ENCODE data around the gene BHLHE23.

BHLHE23 gene

GRCh38 chr20:62968378-62969178 is 38.2 kb downstream of the BHLHE23 start:
- DNase-seq (ENCODE audit: low read depth) = no peak
- no peak overlapping the region for H3K4me3 ChIP-seq (ENCODE audit: low read depth, low read length)
- TF ChIP-seq CTCF (IDR thresholded peaks at IDR 0.05; ENCODE audit: low read depth, low read length, missing control alignments) = no peak

GRCh38 chr20:62967628-62968351 is 39.0 kb downstream of the BHLHE23 start:
- no peak overlapping the region for H3K4me3 ChIP-seq (ENCODE audit: low read depth, low read length)
- no peak for TF ChIP-seq CTCF (IDR thresholded peaks at IDR 0.05; ENCODE audit: low read depth, low read length, missing control alignments)
- no peak for DNase-seq (ENCODE audit: low read depth)

GRCh38 chr20:62967149-62967501 is 39.6 kb downstream of the BHLHE23 start:
- DNase-seq (ENCODE audit: low read depth) = no peak
- no peak for TF ChIP-seq CTCF (IDR thresholded peaks at IDR 0.05; ENCODE audit: low read depth, low read length, missing control alignments)
- H3K4me3 ChIP-seq (ENCODE audit: low read depth, low read length) = no peak overlapping the region

- H3K4me3 ChIP-seq (ENCODE audit: low read depth, low read length) = no peak overlapping the region
- no peak for TF ChIP-seq CTCF (IDR thresholded peaks at IDR 0.05; ENCODE audit: low read depth, low read length, missing control alignments)
- DNase-seq (ENCODE audit: low read depth) = no peak
Measured at GRCh38 chr20:62966212-62967148, 40.3 kb downstream of the BHLHE23 start.

- no peak for DNase-seq (ENCODE audit: low read depth)
- no peak for TF ChIP-seq CTCF (IDR thresholded peaks at IDR 0.05; ENCODE audit: low read depth, low read length, missing control alignments)
- no peak overlapping the region for H3K4me3 ChIP-seq (ENCODE audit: low read depth, low read length)
Measured at GRCh38 chr20:62965363-62965771, 41.4 kb downstream of the BHLHE23 start.

GRCh38 chr20:62964700-62965099 is 42.1 kb downstream of the BHLHE23 start:
- no peak for DNase-seq (ENCODE audit: low read depth)
- H3K4me3 ChIP-seq (ENCODE audit: low read depth, low read length) = no peak overlapping the region
- TF ChIP-seq CTCF (IDR thresholded peaks at IDR 0.05; ENCODE audit: low read depth, low read length, missing control alignments) = no peak
